CD14-positive monocyte (primary cell): Measurements from ENCODE around the gene TYK2. TPM values are rescaled to one million over a fixed set of nuclear protein-coding genes. Genes with fewer than 3 reads are reported as not detected.
A peak's percentile ranks its signal among the peaks of the same experiment; 100 is the strongest.

Experiments used
- DNase-seq, 3 donors: peaks; one replicate each; pipeline ENCODE4 v3.0.0-alpha.2; 2011 to 2022
- H2AFZ ChIP-seq: 2 replicates; pipeline ENCODE4 v1.6.0; 2012; ENCODE audit warnings: mild to moderate bottlenecking, low read depth, low read length, inconsistent platforms; ENCODE audit not compliant: insufficient read depth, poor library complexity, severe bottlenecking
- H3K27ac ChIP-seq, 2 donors: 1 replicate in 1 of 2; 2 replicates in 1 of 2; pipeline ENCODE4 v1.5.1; 2012 to 2013; ENCODE audit warnings: low read length in 2 of 2, control low read depth in 1 of 2, inconsistent platforms in 1 of 2, low read depth in 1 of 2, mild to moderate bottlenecking in 1 of 2
- H3K27me3 ChIP-seq, 2 donors: one replicate each; pipeline versions ENCODE4 v1.6.0 to v1.6.1; 2011 to 2013; ENCODE audit warnings: low read length in 2 of 2; ENCODE audit not compliant: control insufficient read depth in 2 of 2, insufficient read depth in 2 of 2
- H3K36me3 ChIP-seq, 2 donors: replicated peaks in 1 of 2; 1 replicate in 1 of 2; 2 replicates in 1 of 2; pipeline versions ENCODE4 v1.5.1 to v1.6.1; 2012 to 2013; ENCODE audit warnings: low read length in 2 of 2, control low read depth in 1 of 2, inconsistent platforms in 1 of 2, mild to moderate bottlenecking in 1 of 2; ENCODE audit not compliant: insufficient read depth in 2 of 2, control insufficient read depth in 1 of 2
- H3K4me1 ChIP-seq, 2 donors: 1 replicate in 1 of 2; 2 replicates in 1 of 2; pipeline versions ENCODE4 v1.5.1 to v1.6.1; 2012 to 2013; ENCODE audit warnings: low read length in 2 of 2, control low read depth in 1 of 2, inconsistent platforms in 1 of 2, mild to moderate bottlenecking in 1 of 2, moderate library complexity in 1 of 2; ENCODE audit not compliant: insufficient read depth in 2 of 2, control insufficient read depth in 1 of 2
- H3K4me2 ChIP-seq: replicated peaks from 2 replicates; pipeline ENCODE3; 2012; ENCODE audit warnings: low read length, moderate library complexity, mild to moderate bottlenecking; ENCODE audit not compliant: poor library complexity, severe bottlenecking; ENCODE audit errors: extremely low read depth
- H3K4me3 ChIP-seq, 3 experiments: fragments of 200-600 bp in 1 of 3; sonication (generic) in 1 of 3; replicated peaks in 1 of 3; 1 replicate in 2 of 3; 2 replicates in 1 of 3; pipeline ENCODE4 v1.5.1; 2011 to 2013; ENCODE audit warnings: low read length in 3 of 3, mild to moderate bottlenecking in 3 of 3, control low read depth in 2 of 3, low read depth in 2 of 3, inconsistent platforms in 1 of 3, moderate library complexity in 1 of 3
- H3K79me2 ChIP-seq: 2 replicates; pipeline ENCODE4 v1.6.0; 2012; ENCODE audit warnings: mild to moderate bottlenecking, control low read depth, inconsistent platforms, low read length, moderate library complexity; ENCODE audit not compliant: insufficient read depth
- H3K9ac ChIP-seq: 2 replicates; pipeline ENCODE4 v1.6.0; 2017; ENCODE audit warnings: low read length, mild to moderate bottlenecking; ENCODE audit not compliant: insufficient read depth, poor library complexity, severe bottlenecking
- H3K9me3 ChIP-seq, 2 donors: replicated peaks in 1 of 2; 1 replicate in 1 of 2; 2 replicates in 1 of 2; pipeline versions ENCODE4 v1.5.1 to v1.6.1; 2012 to 2013; ENCODE audit warnings: low read length in 2 of 2, control low read depth in 1 of 2; ENCODE audit not compliant: control insufficient read depth in 1 of 2, insufficient read depth in 1 of 2
- H4K20me1 ChIP-seq: 2 replicates; pipeline ENCODE4 v1.6.0; 2012; ENCODE audit warnings: mild to moderate bottlenecking, low read length, control low read depth, moderate library complexity; ENCODE audit not compliant: insufficient read depth
- H3K27ac Mint-ChIP-seq, 7 donors: one replicate each; pipeline ENCODE4 v1.8.0; 2020; ENCODE audit warnings: mild to moderate bottlenecking in 7 of 7, mixed read lengths in 7 of 7, moderate library complexity in 6 of 7, inconsistent platforms in 2 of 7
- H3K27me3 Mint-ChIP-seq, 3 donors: one replicate each; pipeline ENCODE4 v1.8.0; 2021 to 2022; ENCODE audit warnings: low read depth in 3 of 3, mild to moderate bottlenecking in 3 of 3, mixed read lengths in 3 of 3, moderate library complexity in 3 of 3, inconsistent platforms in 1 of 3
- H3K36me3 Mint-ChIP-seq, 2 donors: one replicate each; pipeline ENCODE4 v1.8.0; 2020; ENCODE audit warnings: mixed read lengths in 2 of 2, inconsistent platforms in 1 of 2, mild to moderate bottlenecking in 1 of 2
- H3K4me1 Mint-ChIP-seq: one replicate; pipeline ENCODE4 v1.8.0; 2020; ENCODE audit warnings: mild to moderate bottlenecking, mixed read lengths
- H3K4me3 Mint-ChIP-seq, 2 donors: one replicate each; pipeline ENCODE4 v1.8.0; 2020; ENCODE audit warnings: mild to moderate bottlenecking in 2 of 2, mixed read lengths in 2 of 2, moderate library complexity in 1 of 2
- H3K9me3 Mint-ChIP-seq, 7 donors: one replicate each; pipeline ENCODE4 v1.8.0; 2020 to 2022; ENCODE audit warnings: mixed read lengths in 7 of 7, mild to moderate bottlenecking in 6 of 7, moderate library complexity in 6 of 7, inconsistent platforms in 2 of 7
- CTCF ChIP-seq: fragments of 200-600 bp; IDR thresholded peaks from one replicate; pipeline ENCODE4 v1.8.0; 2022; ENCODE audit warnings: antibody characterized with exemption, mild to moderate bottlenecking
- WGBS: methylation state at CpG from one replicate; pipeline ENCODE4 v1.1.5; 2013; ENCODE audit warnings: missing lambda C conversion rate; ENCODE audit not compliant: insufficient coverage; 5-methylcytosine and 5-hydroxymethylcytosine counted together
- intact Hi-C, 2 donors: fragments of 100-400 bp; cut with micrococcal nuclease; formaldehyde crosslinking; loops; one replicate each; pipeline versions ENCODE4 v1.15.0 to v1.15.1; 2023
- polyA plus RNA-seq, 3 donors: library from polyadenylated mRNA; depleted of rRNA in 1 of 3; unstranded in 2 of 3; stranded (reverse) in 1 of 3; fragments of 300-500 nt in 2 of 3; fragments of >200 nt in 1 of 3; fragmentation: Illumina TruSeq in 2 of 3; gene quantifications; 1 replicate in 2 of 3; 2 replicates in 1 of 3; pipeline ENCODE4 v1.2.3, GENCODE V29; 2012 to 2021

Gene TYK2
- polyA plus RNA-seq, 3 donors: 82.9 to 441 (median 113) TPM

GRCh38 chr19:10390652-10391286, 10.4 kb upstream of the TYK2 start:
- Mint-ChIP-seq H3K9me3 (no peaks in the 10 kb centered on the region), H3K4me3 (peak overlapping the region in 1 of 2 donors; percentile 13), H3K27me3 (peaks cover 0 to 9% (median 0%) of the 10 kb centered on the region in 3 donors), H3K27ac (peak overlapping the region in 4 of 7 donors; percentile 35 to 75 (median 64)), H3K36me3 (peaks cover 40 to 59% of the 10 kb centered on the region in 2 donors), H3K4me1 (peaks cover 5% of the 10 kb centered on the region)
- Histone ChIP-seq H3K4me3 (no peak overlapping the region), H3K4me2 (no peak overlapping the region), H3K9me3 (no peaks in the 10 kb centered on the region), H3K27ac (no peak overlapping the region), H3K36me3 (peaks cover 42 to 48% of the 10 kb centered on the region in 2 donors), H4K20me1 (peaks cover 6% of the 10 kb centered on the region), H3K9ac (no peak overlapping the region), H3K79me2 (no peaks in the 10 kb centered on the region), H3K4me1 (peaks cover 0 to 6% of the 10 kb centered on the region in 2 donors), H3K27me3 (no peaks in the 10 kb centered on the region), H2AFZ (no peak overlapping the region)
- peak; percentile 64 to 75 (median 64) for DNase-seq
- intact Hi-C loops: loop anchor here (2.0 to 5.0 kb wide), 2 partner anchors 132 to 458 kb away; no protein-coding TSS in a partner anchor
- WGBS: 61% methylated on average over 8 of the region's 9 CpGs
- peak; percentile 78 for TF ChIP-seq CTCF

- peak overlapping the region in 5 of 7 donors; percentile 21 to 75 (median 30) for H3K27ac Mint-ChIP-seq
These were observed 9.5 kb upstream of the TYK2 start for GRCh38 chr19:10389863-10390262.

More at GRCh38 chr19:10389863-10390262, 9.5 kb upstream of the TYK2 start:
- Mint-ChIP-seq H3K27me3 (peaks cover 0 to 9% (median 0%) of the 10 kb centered on the region in 3 donors), H3K4me3 (no peak overlapping the region), H3K4me1 (peaks cover 5% of the 10 kb centered on the region), H3K36me3 (peaks cover 33 to 52% of the 10 kb centered on the region in 2 donors), H3K9me3 (no peaks in the 10 kb centered on the region)
- Histone ChIP-seq H3K4me3 (no peak overlapping the region), H3K4me2 (no peak overlapping the region), H3K79me2 (no peaks in the 10 kb centered on the region), H3K9ac (no peak overlapping the region), H2AFZ (no peak overlapping the region), H3K4me1 (peaks cover 0 to 6% of the 10 kb centered on the region in 2 donors), H3K9me3 (no peaks in the 10 kb centered on the region), H3K36me3 (peaks cover 37 to 41% of the 10 kb centered on the region in 2 donors), H3K27me3 (no peaks in the 10 kb centered on the region), H3K27ac (no peak overlapping the region), H4K20me1 (peaks cover 6% of the 10 kb centered on the region)
- TF ChIP-seq CTCF: no peak
- intact Hi-C loops: loop anchor here (1.0 to 5.0 kb wide), 4 partner anchors 58 to 458 kb away; partner anchors contain the start of gene RAVER1 (in 1 of the 2)
- WGBS: 79% methylated on average over 12 of the region's 12 CpGs
- DNase-seq: no peak
